Pancreas (tissue), 10 donors: ENCODE results near the gene ZC3H10. TPM values are rescaled to one million over a fixed set of nuclear protein-coding genes. Genes with fewer than 3 reads are reported as not detected.
"Not testable (repeated sequence)": the region's sequence is repeated elsewhere in the genome, so short reads cannot be mapped to it uniquely, and the experiment has no call there.

Experiments
- ATAC-seq, 4 donors: fragments of 200-7000 bp; cut with Tn5 transposase; one replicate each; pipeline versions ENCODE4 v1.8.0 to v1.9.1; 2020; ENCODE audit warnings: mild to moderate bottlenecking in 4 of 4, moderate library complexity in 4 of 4
- DNase-seq, 6 donors: peaks; one replicate each; pipeline ENCODE4 v3.0.0-alpha.2; 2020
- FAIRE-seq: peaks from 2 replicates; lab custom pipeline; 2012; peaks lifted over from hg19 to GRCh38; lab: Jason Lieb, UNC
- H3K27ac ChIP-seq, 4 donors: fragments of 200-600 bp; sonication (generic); 1 replicate in 3 of 4; 2 replicates in 1 of 4; pipeline versions ENCODE4 v1.5.0 to v1.8.0; 2020
- H3K27me3 ChIP-seq, 4 donors: fragments of 200-600 bp; one replicate each; pipeline ENCODE4 v1.8.0; 2021
- H3K36me3 ChIP-seq, 3 donors: fragments of 200-600 bp; sonication (generic) in 1 of 3; one replicate each; pipeline versions ENCODE4 v1.5.0 to v1.8.0; 2020 to 2021
- H3K4me1 ChIP-seq, 3 donors: fragments of 200-600 bp; one replicate each; pipeline ENCODE4 v1.8.0; 2021
- H3K4me3 ChIP-seq, 4 donors: fragments of 200-600 bp; sonication (generic) in 2 of 4; one replicate each; pipeline versions ENCODE4 v1.5.0 to v1.8.0; 2020 to 2021
- H3K9me3 ChIP-seq, 4 donors: fragments of 200-600 bp; one replicate each; pipeline ENCODE4 v1.8.0; 2021
- WGBS, 2 donors: extraction: QIAGEN DNeasy Blood & Tissue Kit; methylation state at CpG; one replicate each; pipeline ENCODE4 v1.1.7; 2013; 5-methylcytosine and 5-hydroxymethylcytosine counted together
- intact Hi-C, 3 donors: fragments of 100-400 bp; cut with DNase I; formaldehyde crosslinking; loops; one replicate each; pipeline versions ENCODE4 v1.11.1 to v1.14.2; 2022
- polyA plus RNA-seq, 2 donors: library from polyadenylated mRNA; stranded (reverse); fragments of 200-250 nt; gene quantifications; one replicate each; pipeline ENCODE4 v1.2.3, GENCODE V29; 2013
- total RNA-seq, 6 donors: library from RNA; stranded (reverse); fragmentation: NEBNext Ultra II Directional in 4 of 6; extraction: Animal tissue kit (Norgen Biotek cat#: 25700) in 4 of 6; gene quantifications; one replicate each; pipeline versions ENCODE4 v1.2.1 to v1.2.4, GENCODE V29; 2021 to 2023
- TF ChIP-seq, protein P1 (sequence below), 4 donors: fragments of 200-600 bp; sonication (generic) in 3 of 4; IDR thresholded peaks; one replicate each; pipeline versions ENCODE4 v1.5.0 to v1.8.0; 2021; ENCODE audit warnings: antibody characterized with exemption in 4 of 4
- donor health status: healthy with polysubstance abuse.
- donor health status: DM: no; HTN: no; CAD: no; lungs with moderate emphysema.
- donor health status: DM: no; HTN: no; CAD: no.
- donor health status: control.
- donor health status: control.
- donor health status: Bipolar disorder and iron deficiency.
- donor health status: DM: yes; HTN: yes; CAD: no.
- donor health status: DM: no; HTN: no; CAD: no.
- donor health status: DM: no; HTN: no; CAD: no.
- donor health status: DM: yes; HTN: yes; CAD: no.

ZC3H10 gene, protein sequence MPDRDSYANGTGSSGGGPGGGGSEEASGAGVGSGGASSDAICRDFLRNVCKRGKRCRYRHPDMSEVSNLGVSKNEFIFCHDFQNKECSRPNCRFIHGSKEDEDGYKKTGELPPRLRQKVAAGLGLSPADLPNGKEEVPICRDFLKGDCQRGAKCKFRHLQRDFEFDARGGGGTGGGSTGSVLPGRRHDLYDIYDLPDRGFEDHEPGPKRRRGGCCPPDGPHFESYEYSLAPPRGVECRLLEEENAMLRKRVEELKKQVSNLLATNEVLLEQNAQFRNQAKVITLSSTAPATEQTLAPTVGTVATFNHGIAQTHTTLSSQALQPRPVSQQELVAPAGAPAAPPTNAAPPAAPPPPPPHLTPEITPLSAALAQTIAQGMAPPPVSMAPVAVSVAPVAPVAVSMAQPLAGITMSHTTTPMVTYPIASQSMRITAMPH
- total RNA-seq (1 to 10 TPM; 2.6 to 4.1 (median 3.2) TPM), polyA plus RNA-seq (1 to 10 TPM; 1.9 to 3.0 TPM)

DNA sequence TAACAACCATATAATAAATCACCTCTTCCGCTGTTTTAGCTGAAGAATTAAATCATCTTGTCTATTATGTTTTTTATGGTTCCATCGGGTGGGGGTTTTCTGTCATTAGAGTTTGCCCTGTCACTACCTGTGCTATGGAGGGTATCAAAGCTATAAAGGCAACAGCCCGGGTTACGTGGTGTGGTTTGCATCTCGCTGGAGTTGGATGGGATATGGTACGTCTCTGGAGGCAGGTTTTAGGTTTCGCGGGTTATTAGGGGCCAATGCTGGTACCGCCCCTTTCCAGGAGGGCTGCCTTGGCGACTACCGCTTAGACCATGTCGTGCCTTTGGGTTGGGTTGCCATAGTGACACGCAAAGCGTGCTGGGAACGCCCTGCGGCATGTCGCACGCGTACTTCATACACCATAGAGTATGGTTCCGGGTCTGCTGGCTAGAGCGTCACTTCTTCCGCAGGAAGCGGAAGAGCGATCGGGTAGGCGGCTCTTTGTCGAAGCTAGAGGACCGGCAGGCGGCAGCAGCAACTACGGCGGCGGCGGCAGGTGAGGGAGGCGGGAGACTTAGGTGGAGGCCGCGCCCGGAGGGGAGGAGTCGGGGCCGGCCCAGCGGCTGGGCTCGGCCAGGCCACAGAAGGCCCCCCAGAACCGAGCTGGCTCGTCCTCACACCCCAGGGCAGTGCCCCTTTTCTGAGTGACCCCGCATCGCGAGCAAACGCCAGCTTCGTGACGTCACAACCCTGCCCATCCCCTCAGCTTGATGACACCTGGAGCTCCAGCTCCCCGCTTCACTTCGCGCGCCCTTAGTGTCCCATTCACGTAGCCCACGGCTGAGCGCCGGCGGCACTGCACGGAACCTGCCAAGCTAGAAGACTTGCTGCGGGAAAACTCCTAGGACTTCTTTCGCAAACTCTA is at the start of gene ZC3H10:
ZC3H10 (plus strand) TSS at position 489 of the 910 bp plus-strand sequence. CDS start 2,297 bp downstream, outside the sequence.
- DNase-seq (peak; percentile 89 to 99 (median 98)), ATAC-seq (peak; percentile 78 to 88 (median 82)), FAIRE-seq (no peak)
- Histone ChIP-seq H3K4me1 (peaks cover 0 to 17% (median 13%) of the 10 kb centered on the region in 3 donors), H3K4me3 (peak within 1 kb of the TSS; percentile 45 to 84 (median 66)), H3K36me3 (peaks cover 0 to 8% (median 0%) of the 10 kb centered on the region in 3 donors), H3K9me3 (no peaks in the 10 kb centered on the region), H3K27ac (peak within 1 kb of the TSS; percentile 80 to 94 (median 87)), H3K27me3 (no peaks in the 10 kb centered on the region)
- TF ChIP-seq, protein P1, sequence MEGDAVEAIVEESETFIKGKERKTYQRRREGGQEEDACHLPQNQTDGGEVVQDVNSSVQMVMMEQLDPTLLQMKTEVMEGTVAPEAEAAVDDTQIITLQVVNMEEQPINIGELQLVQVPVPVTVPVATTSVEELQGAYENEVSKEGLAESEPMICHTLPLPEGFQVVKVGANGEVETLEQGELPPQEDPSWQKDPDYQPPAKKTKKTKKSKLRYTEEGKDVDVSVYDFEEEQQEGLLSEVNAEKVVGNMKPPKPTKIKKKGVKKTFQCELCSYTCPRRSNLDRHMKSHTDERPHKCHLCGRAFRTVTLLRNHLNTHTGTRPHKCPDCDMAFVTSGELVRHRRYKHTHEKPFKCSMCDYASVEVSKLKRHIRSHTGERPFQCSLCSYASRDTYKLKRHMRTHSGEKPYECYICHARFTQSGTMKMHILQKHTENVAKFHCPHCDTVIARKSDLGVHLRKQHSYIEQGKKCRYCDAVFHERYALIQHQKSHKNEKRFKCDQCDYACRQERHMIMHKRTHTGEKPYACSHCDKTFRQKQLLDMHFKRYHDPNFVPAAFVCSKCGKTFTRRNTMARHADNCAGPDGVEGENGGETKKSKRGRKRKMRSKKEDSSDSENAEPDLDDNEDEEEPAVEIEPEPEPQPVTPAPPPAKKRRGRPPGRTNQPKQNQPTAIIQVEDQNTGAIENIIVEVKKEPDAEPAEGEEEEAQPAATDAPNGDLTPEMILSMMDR (IDR thresholded peaks at IDR 0.05), result peak in 2 of 4 donors; percentile 22 to 30
- WGBS, 2 donors, result 0 to 1% methylated on average over 53 to 61 of the region's 61 CpGs
- intact Hi-C loops, result loop anchor here in 1 of 3 donors (5.0 kb wide), 1 partner anchor 41 kb away; no protein-coding TSS in a partner anchor

DNA sequence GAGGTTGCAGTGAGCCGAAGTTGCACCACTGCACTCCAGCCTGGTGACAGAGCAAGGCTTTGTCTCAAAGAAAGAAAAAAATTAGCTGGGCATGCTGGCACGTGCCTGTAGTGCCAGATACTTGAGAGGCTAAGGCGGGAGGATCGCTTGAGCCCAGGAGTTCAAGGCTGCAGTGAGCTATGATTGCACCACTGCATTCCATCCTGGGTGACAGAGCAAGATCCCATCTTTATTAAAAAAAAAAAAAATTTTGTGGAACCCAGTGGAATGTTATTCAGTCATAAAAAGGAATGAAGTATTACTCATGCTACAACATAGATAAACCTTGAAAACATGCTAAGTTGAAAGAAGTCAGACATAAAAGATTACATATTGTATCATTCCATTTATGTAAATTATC is 46.4 kb upstream of the ZC3H10 start:
- Histone ChIP-seq H3K36me3 (no peaks in the 10 kb centered on the region), H3K9me3 (no peaks in the 10 kb centered on the region), H3K27ac (no peak overlapping the region), H3K4me3 (no peak overlapping the region), H3K27me3 (no peaks in the 10 kb centered on the region), H3K4me1 (no peaks in the 10 kb centered on the region)
- TF ChIP-seq, protein P1 (IDR thresholded peaks at IDR 0.05), result no peak
- FAIRE-seq (no peak), ATAC-seq (no peak), DNase-seq (no peak)
- intact Hi-C loops, result no loop called here
- 68 to 77% methylated on average over 4 of the region's 4 CpGs for WGBS, 2 donors

DNA sequence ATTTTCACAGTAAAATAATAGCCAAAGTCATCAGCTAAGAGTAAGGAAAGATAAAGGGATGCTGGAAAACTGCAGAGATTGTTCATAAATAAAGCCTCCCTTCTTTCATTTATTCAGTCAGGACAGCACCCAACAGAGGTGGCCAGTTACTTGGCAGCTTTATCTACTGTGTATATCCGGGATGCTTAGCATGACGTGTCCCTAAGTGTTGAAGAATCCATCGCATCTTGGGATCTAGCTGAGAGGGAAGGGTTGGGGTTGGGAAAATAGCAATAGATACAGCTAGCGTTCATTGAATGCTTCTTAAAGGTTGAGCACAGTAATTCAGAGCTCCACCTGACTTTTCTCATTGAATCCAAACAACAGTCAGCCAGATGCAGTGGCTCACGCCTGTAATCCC is 43.7 kb upstream of the ZC3H10 start:
- Histone ChIP-seq H3K36me3 (no peaks in the 10 kb centered on the region), H3K4me1 (no peaks in the 10 kb centered on the region), H3K9me3 (no peaks in the 10 kb centered on the region), H3K4me3 (no peak overlapping the region), H3K27ac (no peak overlapping the region), H3K27me3 (no peaks in the 10 kb centered on the region)
- 81 to 88% methylated on average over 5 of the region's 5 CpGs for WGBS, 2 donors
- DNase-seq (no peak), FAIRE-seq (no peak), ATAC-seq (no peak)
- TF ChIP-seq, protein P1 (IDR thresholded peaks at IDR 0.05), result no peak
- intact Hi-C loops, result no loop called here

DNA sequence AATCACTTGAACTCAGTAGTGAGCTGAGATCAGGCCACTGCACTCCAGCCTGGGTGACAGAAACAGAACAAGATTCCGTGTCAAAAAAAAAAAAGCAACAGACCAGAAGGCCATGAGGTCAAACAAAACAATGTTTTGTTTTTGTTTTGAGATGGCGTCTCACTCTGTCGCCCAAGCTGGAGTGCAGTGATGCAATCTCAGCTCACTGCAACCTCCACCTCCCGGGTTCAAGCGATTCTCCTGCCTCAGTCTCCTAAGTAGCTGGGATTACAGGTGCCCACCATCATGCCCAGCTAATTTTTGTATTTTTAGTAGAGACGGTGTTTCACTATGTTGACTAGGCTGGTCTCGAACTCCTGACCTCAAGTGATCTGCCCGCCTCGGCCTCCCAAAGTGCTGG is 40.1 kb upstream of the ZC3H10 start:
- H3K9me3 ChIP-seq, FAIRE-seq, H3K4me1 ChIP-seq, H3K27ac ChIP-seq, H3K36me3 ChIP-seq, H3K4me3 ChIP-seq, DNase-seq, H3K27me3 ChIP-seq, ATAC-seq: not testable (repeated sequence)
- intact Hi-C loops, result loop anchor here in 1 of 3 donors (5.0 kb wide), 1 partner anchor 39 kb away; the partner anchor contains the start of genes RPL41 and ZC3H10
- WGBS, 2 donors, result 92 to 95% methylated on average over 9 of the region's 9 CpGs

DNA sequence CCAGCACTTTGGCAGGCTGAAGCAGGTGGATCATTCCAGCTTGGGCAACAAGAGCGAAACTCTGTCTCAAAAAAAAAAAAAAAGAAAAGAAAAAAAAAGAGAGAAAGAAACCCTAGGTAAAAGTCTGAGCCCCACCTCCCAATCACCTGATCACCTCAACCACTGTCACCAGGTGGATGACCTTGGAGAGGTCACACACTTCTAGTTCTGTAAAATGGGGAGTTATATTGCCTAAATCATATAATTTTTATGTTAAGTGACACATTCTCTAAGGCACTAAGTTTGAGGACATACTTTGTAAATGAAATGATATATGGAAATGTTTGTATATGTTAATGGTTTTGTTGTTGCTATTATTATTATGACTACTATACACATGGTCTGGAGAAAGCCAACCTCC is 39.6 kb upstream of the ZC3H10 start:
- no peaks in the 10 kb centered on the region for H3K36me3 ChIP-seq
- 92 to 100% methylated on average over 1 of the region's 1 CpG for WGBS, 2 donors
- DNase-seq (no peak), ATAC-seq (no peak), FAIRE-seq (no peak)
- TF ChIP-seq, protein P1 (IDR thresholded peaks at IDR 0.05), result no peak
- no peak overlapping the region for H3K4me3 ChIP-seq
- peaks cover 0 to 11% (median 10%) of the 10 kb centered on the region in 3 donors for H3K4me1 ChIP-seq
- no peaks in the 10 kb centered on the region for H3K9me3 ChIP-seq
- H3K27me3 ChIP-seq, result no peaks in the 10 kb centered on the region
- peak overlapping the region; percentile 94 to 97 (median 96) for H3K27ac ChIP-seq
- intact Hi-C loops, result loop anchor here in 1 of 3 donors (5.0 kb wide), 1 partner anchor 39 kb away; the partner anchor contains the start of genes RPL41 and ZC3H10
